K562 (cell line): ENCODE measurements around the gene SLAMF9. TPM values are rescaled to one million over a fixed set of nuclear protein-coding genes. Genes with fewer than 3 reads are reported as not detected.

Source experiments
- ARID1B ChIP-seq: fragments of 450-650 bp; IDR thresholded peaks from 2 replicates; pipeline ENCODE4 v1.6.1; 2016; ENCODE audit warnings: antibody characterized with exemption, mild to moderate bottlenecking, inconsistent platforms
- BHLHE40 ChIP-seq: IDR thresholded peaks from 2 replicates; pipeline ENCODE4 v1.6.1; 2011; ENCODE audit warnings: low read length, improper control_type of control experiment
- CTBP1 ChIP-seq: fragments of 450-650 bp; IDR thresholded peaks from 2 replicates; pipeline ENCODE4 v1.6.1; 2016; ENCODE audit warnings: borderline replicate concordance
- FOXP1 ChIP-seq: sonication (generic); formaldehyde crosslinking; IDR thresholded peaks from 2 replicates; pipeline ENCODE4 v1.8.0; 2022; ENCODE audit warnings: mild to moderate bottlenecking, missing genetic modification reagents
- HOXB6 ChIP-seq: fragments of 250-450 bp; sonication (Bioruptor Pico); IDR thresholded peaks from 2 replicates; pipeline ENCODE4 v1.5.1; 2022; ENCODE audit warnings: mild to moderate bottlenecking, borderline replicate concordance
- KDM1A ChIP-seq, 2 experiments: fragments of 450-650 bp; IDR thresholded peaks; 2 replicates each; pipeline ENCODE4 v1.6.1; 2016; ENCODE audit warnings: mild to moderate bottlenecking in 2 of 2
- KDM5B ChIP-seq: fragments of 200-600 bp; sonication (generic); IDR thresholded peaks from 2 replicates; pipeline ENCODE4 v1.6.1; 2012; ENCODE audit warnings: low read depth, mild to moderate bottlenecking, moderate library complexity, low read length, control low read depth, inconsistent platforms; ENCODE audit not compliant: insufficient replicate concordance
- LCOR ChIP-seq: sonication (generic); formaldehyde crosslinking; IDR thresholded peaks from 2 replicates; pipeline ENCODE4 v1.8.0; 2022; ENCODE audit warnings: mild to moderate bottlenecking, missing genetic modification reagents
- MYC ChIP-seq, 2 experiments: fragments of 250-450 bp in 1 of 2; sonication (Bioruptor Pico) in 1 of 2; IDR thresholded peaks; 2 replicates each; pipeline versions ENCODE4 v1.5.1 to v1.6.1; 2012 to 2021; ENCODE audit warnings: low read depth in 2 of 2, borderline replicate concordance in 1 of 2, improper control_type of control experiment in 1 of 2, low read length in 1 of 2, mild to moderate bottlenecking in 1 of 2, moderate library complexity in 1 of 2
- NFE2 ChIP-seq: IDR thresholded peaks from 2 replicates; pipeline ENCODE4 v1.6.1; 2014; ENCODE audit warnings: antibody characterized with exemption, low read depth
- SMAD4 ChIP-seq: fragments of 250-450 bp; sonication (Bioruptor Pico); conservative IDR thresholded peaks from 2 replicates; pipeline ENCODE4 v1.8.0; 2021; ENCODE audit warnings: inconsistent platforms, mild to moderate bottlenecking, moderate library complexity
- SP1 ChIP-seq: sonication (generic); formaldehyde crosslinking; IDR thresholded peaks from 2 replicates; pipeline ENCODE4 v1.8.1; 2022; ENCODE audit warnings: mild to moderate bottlenecking, missing genetic modification reagents
- ZBTB8A ChIP-seq: fragments of 450-650 bp; IDR thresholded peaks from 2 replicates; pipeline ENCODE4 v1.6.1; 2018; ENCODE audit warnings: mild to moderate bottlenecking, moderate library complexity; ENCODE audit not compliant: partially characterized antibody
- ZEB2 ChIP-seq: fragments of 450-650 bp; IDR thresholded peaks from 2 replicates; pipeline ENCODE4 v1.6.1; 2016
- ZNF263 ChIP-seq: sonication (generic); formaldehyde crosslinking; IDR thresholded peaks from 2 replicates; pipeline ENCODE4 v1.8.0; 2022; ENCODE audit warnings: mild to moderate bottlenecking, missing genetic modification reagents, borderline replicate concordance
- ZNF766 ChIP-seq: fragments of 200-800 bp; sonication (Bioruptor generic); conservative IDR thresholded peaks from 2 replicates; pipeline ENCODE4 v1.6.1; 2016; ENCODE audit warnings: missing genetic modification characterization, missing compliant biosample characterization
- polyA plus RNA-seq, 8 experiments: library from polyadenylated mRNA; depleted of rRNA in 4 of 8; stranded (reverse) in 5 of 8; unstranded in 3 of 8; fragments of >200 nt; fragmentation: Nextera tagmentation in 2 of 8; fragmentation: Illumina TruSeq in 1 of 8; extraction: Ambion mirVana in 2 of 8; extraction: Trizol in 1 of 8; gene quantifications; 2 replicates each; pipeline versions ENCODE4 v1.2.1 to v1.2.3, GENCODE V29; 2011 to 2014; ENCODE audit warnings: inconsistent platforms in 1 of 8, missing spikeins in 1 of 8
- total RNA-seq, 7 experiments: library from RNA; depleted of rRNA in 6 of 7; stranded (reverse); fragments of >200 nt in 6 of 7; fragmentation: Illumina TruSeq in 2 of 7; extraction: Trizol in 2 of 7; gene quantifications; 2 replicates each; pipeline versions ENCODE4 v1.2.1 to v1.2.3, GENCODE V29; 2011 to 2021; ENCODE audit warnings: low replicate concordance in 1 of 7
- TF ChIP-seq, protein P1 (sequence below): sonication (generic); formaldehyde crosslinking; IDR thresholded peaks from 2 replicates; pipeline ENCODE4 v1.8.0; 2022; ENCODE audit warnings: mild to moderate bottlenecking, low read depth, missing genetic modification reagents
- TF ChIP-seq, protein P2 (sequence below): sonication (generic); formaldehyde crosslinking; IDR thresholded peaks from 2 replicates; pipeline ENCODE4 v1.9.0; 2022; ENCODE audit warnings: mild to moderate bottlenecking, missing genetic modification reagents
- TF ChIP-seq, protein P3 (sequence below): fragments of 200-400 bp; formaldehyde crosslinking; IDR thresholded peaks from 2 replicates; pipeline ENCODE4 v1.6.1; 2017; ENCODE audit warnings: mild to moderate bottlenecking, low read depth, low read length, moderate library complexity
- TF ChIP-seq, protein P4 (sequence below): fragments of 450-650 bp; IDR thresholded peaks from 2 replicates; pipeline ENCODE4 v1.6.1; 2017; ENCODE audit warnings: mild to moderate bottlenecking, moderate library complexity

SLAMF9 gene
- total and polyA plus RNA-seq, 9 of the 15 experiments (the other 6 are each of a cell fraction or from before 2014, with no cell fraction given) = 0.13 to 0.21 TPM; not detected in 7

DNA sequence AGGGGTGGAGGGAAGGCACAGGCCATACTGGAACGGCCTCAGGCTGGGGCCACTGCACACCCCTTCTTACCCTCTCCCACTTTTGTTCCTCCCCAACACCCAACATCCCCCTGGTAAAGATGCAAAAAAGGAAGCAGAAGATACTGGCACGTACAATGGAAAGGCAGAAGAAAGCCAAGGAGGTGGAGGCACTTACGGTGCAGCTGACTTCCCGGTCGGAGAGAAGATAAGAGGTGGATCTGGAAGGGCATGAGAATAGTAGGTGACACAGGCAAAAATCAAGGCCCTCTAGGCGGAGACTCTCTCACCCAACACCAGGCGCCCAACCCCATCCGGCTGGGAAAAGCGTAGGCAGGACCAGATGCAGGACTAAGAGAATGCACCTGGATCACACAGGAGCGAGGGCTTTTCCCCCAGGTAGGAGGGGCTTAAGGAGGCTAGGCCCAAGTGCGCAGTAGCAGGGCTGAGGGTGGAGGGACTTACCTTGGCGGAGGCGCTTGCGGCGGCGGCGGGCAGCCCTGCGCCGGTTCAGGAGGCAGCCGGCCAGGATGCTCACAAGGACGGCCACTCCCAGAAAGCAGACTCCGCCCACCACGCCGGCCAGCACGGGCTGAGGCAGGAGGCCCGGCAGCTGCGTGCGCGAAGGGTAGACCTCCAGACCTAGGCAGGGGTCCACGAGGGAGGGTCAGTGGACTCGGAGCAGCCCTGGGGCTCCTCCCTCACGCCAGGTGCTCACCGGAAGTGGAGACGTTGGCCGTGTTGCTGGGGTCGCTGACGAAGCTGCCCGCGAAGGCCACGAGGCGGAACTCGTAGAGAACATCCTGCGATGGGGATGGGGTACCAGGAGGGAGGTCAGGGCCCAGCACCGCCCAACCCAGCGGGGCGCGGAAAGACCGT is 24.6 kb downstream of the SLAMF9 start (continued):
- TF ChIP-seq, protein P1, sequence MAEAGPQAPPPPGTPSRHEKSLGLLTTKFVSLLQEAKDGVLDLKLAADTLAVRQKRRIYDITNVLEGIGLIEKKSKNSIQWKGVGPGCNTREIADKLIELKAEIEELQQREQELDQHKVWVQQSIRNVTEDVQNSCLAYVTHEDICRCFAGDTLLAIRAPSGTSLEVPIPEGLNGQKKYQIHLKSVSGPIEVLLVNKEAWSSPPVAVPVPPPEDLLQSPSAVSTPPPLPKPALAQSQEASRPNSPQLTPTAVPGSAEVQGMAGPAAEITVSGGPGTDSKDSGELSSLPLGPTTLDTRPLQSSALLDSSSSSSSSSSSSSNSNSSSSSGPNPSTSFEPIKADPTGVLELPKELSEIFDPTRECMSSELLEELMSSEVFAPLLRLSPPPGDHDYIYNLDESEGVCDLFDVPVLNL (CRISPR knock-in tag) = no peak
- TF ChIP-seq SP1 (CRISPR knock-in tag) = peak; percentile 48; the same call in 1 of the 2 replicates
- TF ChIP-seq KDM1A (IDR thresholded peaks at IDR 0.05) = 0 out of 4 replicates have a peak, but pooled peaks of 1 of the 2 experiments have one; percentile 18
- TF ChIP-seq, protein P2, sequence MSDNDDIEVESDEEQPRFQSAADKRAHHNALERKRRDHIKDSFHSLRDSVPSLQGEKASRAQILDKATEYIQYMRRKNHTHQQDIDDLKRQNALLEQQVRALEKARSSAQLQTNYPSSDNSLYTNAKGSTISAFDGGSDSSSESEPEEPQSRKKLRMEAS (CRISPR knock-in tag) = peak; percentile 65
- peak; percentile 42 for TF ChIP-seq KDM5B
- TF ChIP-seq CTBP1 = peak; percentile 88; the same call in 1 of the 2 replicates
- TF ChIP-seq, protein P3, sequence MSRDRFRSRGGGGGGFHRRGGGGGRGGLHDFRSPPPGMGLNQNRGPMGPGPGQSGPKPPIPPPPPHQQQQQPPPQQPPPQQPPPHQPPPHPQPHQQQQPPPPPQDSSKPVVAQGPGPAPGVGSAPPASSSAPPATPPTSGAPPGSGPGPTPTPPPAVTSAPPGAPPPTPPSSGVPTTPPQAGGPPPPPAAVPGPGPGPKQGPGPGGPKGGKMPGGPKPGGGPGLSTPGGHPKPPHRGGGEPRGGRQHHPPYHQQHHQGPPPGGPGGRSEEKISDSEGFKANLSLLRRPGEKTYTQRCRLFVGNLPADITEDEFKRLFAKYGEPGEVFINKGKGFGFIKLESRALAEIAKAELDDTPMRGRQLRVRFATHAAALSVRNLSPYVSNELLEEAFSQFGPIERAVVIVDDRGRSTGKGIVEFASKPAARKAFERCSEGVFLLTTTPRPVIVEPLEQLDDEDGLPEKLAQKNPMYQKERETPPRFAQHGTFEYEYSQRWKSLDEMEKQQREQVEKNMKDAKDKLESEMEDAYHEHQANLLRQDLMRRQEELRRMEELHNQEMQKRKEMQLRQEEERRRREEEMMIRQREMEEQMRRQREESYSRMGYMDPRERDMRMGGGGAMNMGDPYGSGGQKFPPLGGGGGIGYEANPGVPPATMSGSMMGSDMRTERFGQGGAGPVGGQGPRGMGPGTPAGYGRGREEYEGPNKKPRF = no peak
- TF ChIP-seq ARID1B = 0 out of 2 replicates have a peak, but pooled peaks have one; percentile 20
- 0 out of 2 replicates have a peak, but pooled peaks have one; percentile 29 for TF ChIP-seq ZNF766 (CRISPR knock-in tag)
- TF ChIP-seq ZNF263 = peak; percentile 83
- TF ChIP-seq HOXB6 (CRISPR knock-in tag) = no peak
- TF ChIP-seq MYC (IDR thresholded peaks at IDR 0.05; ENCODE audit: low read depth, low read length) = 0 out of 2 replicates have a peak, but pooled peaks have one; percentile 32
- TF ChIP-seq MYC (CRISPR knock-in tag; IDR thresholded peaks at IDR 0.05; ENCODE audit: borderline replicate concordance, low read depth) = no peak
- 0 out of 2 replicates have a peak, but pooled peaks have one; percentile 38 for TF ChIP-seq LCOR (CRISPR knock-in tag)
- TF ChIP-seq NFE2 = peak; percentile 42; the same call in 1 of the 2 replicates
- TF ChIP-seq ZBTB8A = no peak
- TF ChIP-seq SMAD4 = 0 out of 2 replicates have a peak, but pooled peaks have one; percentile 30
- TF ChIP-seq, protein P4, sequence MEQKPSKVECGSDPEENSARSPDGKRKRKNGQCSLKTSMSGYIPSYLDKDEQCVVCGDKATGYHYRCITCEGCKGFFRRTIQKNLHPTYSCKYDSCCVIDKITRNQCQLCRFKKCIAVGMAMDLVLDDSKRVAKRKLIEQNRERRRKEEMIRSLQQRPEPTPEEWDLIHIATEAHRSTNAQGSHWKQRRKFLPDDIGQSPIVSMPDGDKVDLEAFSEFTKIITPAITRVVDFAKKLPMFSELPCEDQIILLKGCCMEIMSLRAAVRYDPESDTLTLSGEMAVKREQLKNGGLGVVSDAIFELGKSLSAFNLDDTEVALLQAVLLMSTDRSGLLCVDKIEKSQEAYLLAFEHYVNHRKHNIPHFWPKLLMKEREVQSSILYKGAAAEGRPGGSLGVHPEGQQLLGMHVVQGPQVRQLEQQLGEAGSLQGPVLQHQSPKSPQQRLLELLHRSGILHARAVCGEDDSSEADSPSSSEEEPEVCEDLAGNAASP = no peak
- peak; percentile 40; the same call in 1 of the 2 replicates for TF ChIP-seq BHLHE40
- 0 out of 2 replicates have a peak, but pooled peaks have one; percentile 66 for TF ChIP-seq FOXP1 (CRISPR knock-in tag)
- TF ChIP-seq ZEB2 = peak; percentile 37; the same call in 1 of the 2 replicates
